K562 (cell line): ENCODE measurements around the gene FOXJ2. TPM values are rescaled to one million over a fixed set of nuclear protein-coding genes. Genes with fewer than 3 reads are reported as not detected.

Experiments used
- ARHGAP35 ChIP-seq: fragments of 450-650 bp; IDR thresholded peaks from 2 replicates; pipeline ENCODE4 v1.6.1; 2018; ENCODE audit not compliant: partially characterized antibody
- BACH1 ChIP-seq: fragments of 200-800 bp; sonication (Bioruptor generic); IDR thresholded peaks from 2 replicates; pipeline ENCODE4 v1.6.1; 2016; ENCODE audit warnings: missing genetic modification characterization, missing compliant biosample characterization
- CBX5 ChIP-seq: IDR thresholded peaks from 2 replicates; pipeline ENCODE4 v1.6.1; 2014; ENCODE audit warnings: low read depth, borderline replicate concordance
- CHD4 ChIP-seq: fragments of 200-600 bp; sonication (generic); IDR thresholded peaks from 3 replicates; pipeline ENCODE4 v1.6.1; 2012; ENCODE audit warnings: low read depth, mild to moderate bottlenecking, mixed read lengths, low read length, inconsistent platforms; ENCODE audit not compliant: insufficient read depth, insufficient replicate concordance, poor library complexity, severe bottlenecking
- DIDO1 ChIP-seq: fragments of 450-650 bp; IDR thresholded peaks from 2 replicates; pipeline ENCODE4 v1.6.1; 2016; ENCODE audit warnings: low read depth, missing biosample characterization, missing genetic modification characterization
- ELF4 ChIP-seq: fragments of 450-650 bp; formaldehyde crosslinking; IDR thresholded peaks from 2 replicates; pipeline ENCODE4 v1.4.0; 2022; ENCODE audit warnings: missing genetic modification characterization
- ETS2 ChIP-seq: IDR thresholded peaks from 2 replicates; pipeline ENCODE4 v1.6.1; 2016; ENCODE audit warnings: borderline replicate concordance, missing genetic modification characterization, mild to moderate bottlenecking, moderate library complexity, missing compliant biosample characterization; ENCODE audit not compliant: poor library complexity, severe bottlenecking
- GTF2F1 ChIP-seq: IDR thresholded peaks from 2 replicates; pipeline ENCODE4 v1.6.1; 2011; ENCODE audit warnings: low read depth, low read length, improper control_type of control experiment
- KHSRP ChIP-seq: fragments of 450-650 bp; IDR thresholded peaks from 2 replicates; pipeline ENCODE4 v1.6.1; 2017
- MCM5 ChIP-seq: fragments of 450-650 bp; IDR thresholded peaks from 2 replicates; pipeline ENCODE4 v1.6.1; 2016; ENCODE audit warnings: low read depth
- MIER1 ChIP-seq: fragments of 450-650 bp; IDR thresholded peaks from 2 replicates; pipeline ENCODE4 v1.6.1; 2016; ENCODE audit warnings: antibody characterized with exemption, mild to moderate bottlenecking, low read depth
- NFE2L1 ChIP-seq: fragments of 450-650 bp; IDR thresholded peaks from 2 replicates; pipeline ENCODE4 v1.6.1; 2016; ENCODE audit warnings: missing genetic modification characterization, low read depth, mild to moderate bottlenecking, missing compliant biosample characterization, moderate library complexity, borderline replicate concordance
- NRF1 ChIP-seq, 2 experiments: fragments of 450-650 bp; IDR thresholded peaks in 1 of 2; conservative IDR thresholded peaks in 1 of 2; 2 replicates each; pipeline ENCODE4 v1.6.1; 2014; ENCODE audit warnings: mild to moderate bottlenecking in 2 of 2
- RUNX1 ChIP-seq: sonication (generic); IDR thresholded peaks from 2 replicates; pipeline ENCODE4 v1.6.1; 2016; ENCODE audit warnings: antibody characterized with exemption, low read depth
- SNIP1 ChIP-seq: fragments of 450-650 bp; IDR thresholded peaks from 2 replicates; pipeline ENCODE4 v1.7.1; 2017; ENCODE audit warnings: low read depth, mild to moderate bottlenecking
- polyA plus RNA-seq, 8 experiments: library from polyadenylated mRNA; depleted of rRNA in 4 of 8; stranded (reverse) in 5 of 8; unstranded in 3 of 8; fragments of >200 nt; fragmentation: Nextera tagmentation in 2 of 8; fragmentation: Illumina TruSeq in 1 of 8; extraction: Ambion mirVana in 2 of 8; extraction: Trizol in 1 of 8; gene quantifications; 2 replicates each; pipeline versions ENCODE4 v1.2.1 to v1.2.3, GENCODE V29; 2011 to 2014; ENCODE audit warnings: inconsistent platforms in 1 of 8, missing spikeins in 1 of 8
- total RNA-seq, 7 experiments: library from RNA; depleted of rRNA in 6 of 7; stranded (reverse); fragments of >200 nt in 6 of 7; fragmentation: Illumina TruSeq in 2 of 7; extraction: Trizol in 2 of 7; gene quantifications; 2 replicates each; pipeline versions ENCODE4 v1.2.1 to v1.2.3, GENCODE V29; 2011 to 2021; ENCODE audit warnings: low replicate concordance in 1 of 7
- TF ChIP-seq, protein P1 (sequence below): IDR thresholded peaks from 3 replicates; pipeline ENCODE4 v1.6.1; 2011; ENCODE audit warnings: borderline replicate concordance, mild to moderate bottlenecking, moderate library complexity; ENCODE audit not compliant: insufficient read length; ENCODE audit errors: extremely low read depth
- TF ChIP-seq, protein P2 (sequence below), 2 experiments: fragments of 450-650 bp; IDR thresholded peaks; 2 replicates each; pipeline ENCODE4 v1.6.1; 2016
- TF ChIP-seq, protein P3 (sequence below): fragments of 450-650 bp; IDR thresholded peaks from 2 replicates; pipeline ENCODE4 v1.6.1; 2016
- TF ChIP-seq, protein P4 (sequence below), 2 experiments: fragments of 450-650 bp; conservative IDR thresholded peaks; 2 replicates each; pipeline ENCODE4 v1.6.1; 2017; ENCODE audit warnings: mild to moderate bottlenecking in 2 of 2, moderate library complexity in 2 of 2
- TF ChIP-seq, protein P5 (sequence below): fragments of 450-650 bp; IDR thresholded peaks from 2 replicates; pipeline ENCODE4 v1.6.1; 2017; ENCODE audit warnings: antibody characterized with exemption

FOXJ2 gene
- total and polyA plus RNA-seq, 9 of the 15 experiments (the other 6 are each of a cell fraction or from before 2014, with no cell fraction given), result 1.0 to 7.5 (median 2.4) TPM

DNA sequence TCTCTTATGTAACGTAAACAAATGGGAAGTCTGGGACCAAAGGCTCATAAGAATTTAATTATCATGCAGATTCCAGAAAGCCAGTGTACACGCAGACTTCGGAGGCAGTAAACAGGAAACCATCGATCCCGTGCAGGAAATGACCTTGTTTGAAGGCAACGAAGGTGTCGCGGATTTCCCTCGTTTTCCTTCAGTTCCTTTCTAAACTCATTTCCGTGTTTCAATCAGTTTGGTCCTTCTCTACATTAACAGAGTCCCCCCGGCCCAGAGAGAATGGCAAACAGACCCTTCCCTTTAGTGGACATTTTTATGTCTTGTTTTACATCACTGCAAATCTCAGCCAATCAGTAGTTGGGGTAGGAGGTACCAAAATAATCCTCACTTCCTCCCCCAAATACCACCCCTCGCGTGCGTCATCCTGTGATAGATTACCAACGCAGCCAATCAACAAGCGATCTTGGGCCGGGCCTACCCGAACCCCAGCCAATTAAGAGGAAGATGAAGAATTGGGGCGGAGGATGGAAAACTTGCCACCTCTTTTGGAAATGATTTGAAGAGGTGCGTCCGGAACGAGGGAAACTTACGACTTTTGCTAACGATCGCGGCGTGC is 6.1 kb upstream of the FOXJ2 start (continued):
- TF ChIP-seq, protein P1, sequence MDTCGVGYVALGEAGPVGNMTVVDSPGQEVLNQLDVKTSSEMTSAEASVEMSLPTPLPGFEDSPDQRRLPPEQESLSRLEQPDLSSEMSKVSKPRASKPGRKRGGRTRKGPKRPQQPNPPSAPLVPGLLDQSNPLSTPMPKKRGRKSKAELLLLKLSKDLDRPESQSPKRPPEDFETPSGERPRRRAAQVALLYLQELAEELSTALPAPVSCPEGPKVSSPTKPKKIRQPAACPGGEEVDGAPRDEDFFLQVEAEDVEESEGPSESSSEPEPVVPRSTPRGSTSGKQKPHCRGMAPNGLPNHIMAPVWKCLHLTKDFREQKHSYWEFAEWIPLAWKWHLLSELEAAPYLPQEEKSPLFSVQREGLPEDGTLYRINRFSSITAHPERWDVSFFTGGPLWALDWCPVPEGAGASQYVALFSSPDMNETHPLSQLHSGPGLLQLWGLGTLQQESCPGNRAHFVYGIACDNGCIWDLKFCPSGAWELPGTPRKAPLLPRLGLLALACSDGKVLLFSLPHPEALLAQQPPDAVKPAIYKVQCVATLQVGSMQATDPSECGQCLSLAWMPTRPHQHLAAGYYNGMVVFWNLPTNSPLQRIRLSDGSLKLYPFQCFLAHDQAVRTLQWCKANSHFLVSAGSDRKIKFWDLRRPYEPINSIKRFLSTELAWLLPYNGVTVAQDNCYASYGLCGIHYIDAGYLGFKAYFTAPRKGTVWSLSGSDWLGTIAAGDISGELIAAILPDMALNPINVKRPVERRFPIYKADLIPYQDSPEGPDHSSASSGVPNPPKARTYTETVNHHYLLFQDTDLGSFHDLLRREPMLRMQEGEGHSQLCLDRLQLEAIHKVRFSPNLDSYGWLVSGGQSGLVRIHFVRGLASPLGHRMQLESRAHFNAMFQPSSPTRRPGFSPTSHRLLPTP, result no peak
- TF ChIP-seq NFE2L1 (tag) (no peak), CBX5 (no peak), RUNX1 (no peak), MIER1 (no peak), MCM5 (no peak), SNIP1 (no peak), NRF1 (conservative IDR thresholded peaks at IDR 0.05 in 1 of 2, IDR thresholded peaks at IDR 0.05 in 1 of 2) (no peak), KHSRP (no peak), CHD4 (no peak), ARHGAP35 (no peak), ELF4 (no peak), BACH1 (tag) (no peak), DIDO1 (tag) (peak; percentile 49; the same call in 1 of the 2 replicates), ETS2 (tag) (no peak), GTF2F1 (no peak)
- TF ChIP-seq, protein P2, sequence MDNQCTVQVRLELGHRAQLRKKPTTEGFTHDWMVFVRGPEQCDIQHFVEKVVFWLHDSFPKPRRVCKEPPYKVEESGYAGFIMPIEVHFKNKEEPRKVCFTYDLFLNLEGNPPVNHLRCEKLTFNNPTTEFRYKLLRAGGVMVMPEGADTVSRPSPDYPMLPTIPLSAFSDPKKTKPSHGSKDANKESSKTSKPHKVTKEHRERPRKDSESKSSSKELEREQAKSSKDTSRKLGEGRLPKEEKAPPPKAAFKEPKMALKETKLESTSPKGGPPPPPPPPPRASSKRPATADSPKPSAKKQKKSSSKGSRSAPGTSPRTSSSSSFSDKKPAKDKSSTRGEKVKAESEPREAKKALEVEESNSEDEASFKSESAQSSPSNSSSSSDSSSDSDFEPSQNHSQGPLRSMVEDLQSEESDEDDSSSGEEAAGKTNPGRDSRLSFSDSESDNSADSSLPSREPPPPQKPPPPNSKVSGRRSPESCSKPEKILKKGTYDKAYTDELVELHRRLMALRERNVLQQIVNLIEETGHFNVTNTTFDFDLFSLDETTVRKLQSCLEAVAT (IDR thresholded peaks at IDR 0.05), result no peak
- TF ChIP-seq, protein P3, sequence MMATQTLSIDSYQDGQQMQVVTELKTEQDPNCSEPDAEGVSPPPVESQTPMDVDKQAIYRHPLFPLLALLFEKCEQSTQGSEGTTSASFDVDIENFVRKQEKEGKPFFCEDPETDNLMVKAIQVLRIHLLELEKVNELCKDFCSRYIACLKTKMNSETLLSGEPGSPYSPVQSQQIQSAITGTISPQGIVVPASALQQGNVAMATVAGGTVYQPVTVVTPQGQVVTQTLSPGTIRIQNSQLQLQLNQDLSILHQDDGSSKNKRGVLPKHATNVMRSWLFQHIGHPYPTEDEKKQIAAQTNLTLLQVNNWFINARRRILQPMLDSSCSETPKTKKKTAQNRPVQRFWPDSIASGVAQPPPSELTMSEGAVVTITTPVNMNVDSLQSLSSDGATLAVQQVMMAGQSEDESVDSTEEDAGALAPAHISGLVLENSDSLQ, result peak; percentile 99
- TF ChIP-seq, protein P4, sequence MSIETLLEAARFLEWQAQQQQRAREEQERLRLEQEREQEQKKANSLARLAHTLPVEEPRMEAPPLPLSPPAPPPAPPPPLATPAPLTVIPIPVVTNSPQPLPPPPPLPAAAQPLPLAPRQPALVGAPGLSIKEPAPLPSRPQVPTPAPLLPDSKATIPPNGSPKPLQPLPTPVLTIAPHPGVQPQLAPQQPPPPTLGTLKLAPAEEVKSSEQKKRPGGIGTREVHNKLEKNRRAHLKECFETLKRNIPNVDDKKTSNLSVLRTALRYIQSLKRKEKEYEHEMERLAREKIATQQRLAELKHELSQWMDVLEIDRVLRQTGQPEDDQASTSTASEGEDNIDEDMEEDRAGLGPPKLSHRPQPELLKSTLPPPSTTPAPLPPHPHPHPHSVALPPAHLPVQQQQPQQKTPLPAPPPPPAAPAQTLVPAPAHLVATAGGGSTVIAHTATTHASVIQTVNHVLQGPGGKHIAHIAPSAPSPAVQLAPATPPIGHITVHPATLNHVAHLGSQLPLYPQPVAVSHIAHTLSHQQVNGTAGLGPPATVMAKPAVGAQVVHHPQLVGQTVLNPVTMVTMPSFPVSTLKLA (conservative IDR thresholded peaks at IDR 0.05), result no peak
- TF ChIP-seq, protein P5, sequence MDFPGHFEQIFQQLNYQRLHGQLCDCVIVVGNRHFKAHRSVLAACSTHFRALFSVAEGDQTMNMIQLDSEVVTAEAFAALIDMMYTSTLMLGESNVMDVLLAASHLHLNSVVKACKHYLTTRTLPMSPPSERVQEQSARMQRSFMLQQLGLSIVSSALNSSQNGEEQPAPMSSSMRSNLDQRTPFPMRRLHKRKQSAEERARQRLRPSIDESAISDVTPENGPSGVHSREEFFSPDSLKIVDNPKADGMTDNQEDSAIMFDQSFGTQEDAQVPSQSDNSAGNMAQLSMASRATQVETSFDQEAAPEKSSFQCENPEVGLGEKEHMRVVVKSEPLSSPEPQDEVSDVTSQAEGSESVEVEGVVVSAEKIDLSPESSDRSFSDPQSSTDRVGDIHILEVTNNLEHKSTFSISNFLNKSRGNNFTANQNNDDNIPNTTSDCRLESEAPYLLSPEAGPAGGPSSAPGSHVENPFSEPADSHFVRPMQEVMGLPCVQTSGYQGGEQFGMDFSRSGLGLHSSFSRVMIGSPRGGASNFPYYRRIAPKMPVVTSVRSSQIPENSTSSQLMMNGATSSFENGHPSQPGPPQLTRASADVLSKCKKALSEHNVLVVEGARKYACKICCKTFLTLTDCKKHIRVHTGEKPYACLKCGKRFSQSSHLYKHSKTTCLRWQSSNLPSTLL, result no peak
